Measurements from ENCODE around the gene RTP3. TPM values are rescaled to one million over a fixed set of nuclear protein-coding genes. Genes with fewer than 3 reads are reported as not detected.

Gene RTP3
- total and polyA plus RNA-seq, 2 of the 8 experiments (the other 6 are each of a cell fraction or from before 2014, with no cell fraction given): 0.08 TPM; not detected in 1

DNA sequence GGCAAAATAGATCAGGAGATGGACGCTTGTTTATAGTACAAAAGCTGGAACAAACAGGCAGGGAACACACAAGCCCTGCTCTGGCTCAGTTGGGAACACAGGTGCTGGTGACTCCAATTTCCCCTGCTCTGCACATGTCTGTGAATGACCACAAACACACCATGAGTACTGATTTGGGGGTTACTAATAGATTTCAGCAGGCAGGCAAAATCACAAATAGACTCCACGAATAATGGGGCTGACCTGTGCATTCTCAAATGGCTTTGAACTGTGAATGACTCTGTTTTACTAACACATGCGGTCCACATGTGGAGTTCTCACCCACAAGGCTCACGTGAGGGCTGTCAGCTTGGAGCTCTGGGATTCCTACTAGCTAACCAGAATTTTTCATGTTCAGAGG lies 3.9 kb downstream of the RTP3 start:
- Histone ChIP-seq H3K4ac (replicated peaks; ENCODE audit: insufficient read length, low read depth, low read length) (no peak overlapping the region), H2BK20ac (ENCODE audit: low read length) (no peak overlapping the region), H3K23ac (ENCODE audit: insufficient read length) (no peak overlapping the region), H3K14ac (ENCODE audit: insufficient read length) (no peak overlapping the region), H3K36me3 (ENCODE audit: control insufficient read depth in 2 of 4, insufficient read depth in 4 of 4, low read length in 3 of 4) (no peaks in the 10 kb centered on the region), H3K4me1 (replicated peaks in 1 of 4; ENCODE audit: control insufficient read depth in 3 of 4, insufficient read depth in 4 of 4, low read length in 3 of 4) (peaks cover 5 to 18% (median 7%) of the 10 kb centered on the region in 4 experiments), H3K4me2 (ENCODE audit: insufficient read depth in 1 of 2, low read depth in 2 of 2, low read length in 2 of 2) (no peak overlapping the region), H3K27ac (ENCODE audit: low read depth, low read length) (no peak overlapping the region), H4K8ac (ENCODE audit: extremely low read depth, insufficient read depth, low read length) (no peak overlapping the region; the same call in 1 of the 2 replicates), H3K27me3 (replicated peaks in 1 of 4; ENCODE audit: control insufficient read depth in 3 of 4, extremely low read depth in 1 of 4, insufficient read depth in 3 of 4, low read length in 3 of 4) (peaks cover 0 to 4% (median 0%) of the 10 kb centered on the region in 4 experiments; a peak in 2 of 7 replicates), H4K5ac (ENCODE audit: insufficient read length, low read depth, low read length) (no peak overlapping the region), H3K56ac (replicated peaks; ENCODE audit: insufficient read length, low read depth, low read length) (no peak overlapping the region), H4K91ac (replicated peaks; ENCODE audit: insufficient read length, low read length) (no peak overlapping the region), H2BK5ac (ENCODE audit: low read depth, low read length) (no peak overlapping the region), H2BK120ac (replicated peaks; ENCODE audit: low read depth, low read length) (no peak overlapping the region), H3K79me1 (ENCODE audit: low read depth, low read length) (no peaks in the 10 kb centered on the region), H2BK15ac (ENCODE audit: low read length) (no peak overlapping the region), H3K4me3 (ENCODE audit: extremely low read depth in 1 of 4, insufficient read depth in 2 of 4, low read depth in 3 of 4, low read length in 4 of 4) (no peak overlapping the region), H3K79me2 (ENCODE audit: control insufficient read depth in 1 of 2, insufficient read depth in 2 of 2, low read length in 2 of 2) (no peaks in the 10 kb centered on the region), H3K18ac (ENCODE audit: extremely low read depth, low read length) (no peak overlapping the region), H2AFZ (ENCODE audit: low read length) (no peak overlapping the region), H4K20me1 (replicated peaks in 1 of 2; ENCODE audit: control insufficient read depth in 1 of 2, insufficient read depth in 2 of 2, low read length in 2 of 2) (no peaks in the 10 kb centered on the region), H3K23me2 (ENCODE audit: low read depth, low read length) (no peaks in the 10 kb centered on the region), H3K9ac (replicated peaks in 1 of 4; ENCODE audit: extremely low read depth in 1 of 4, low read depth in 3 of 4, low read length in 3 of 4) (no peak overlapping the region), H2BK12ac (ENCODE audit: low read depth, low read length) (no peak overlapping the region), H2AK5ac (ENCODE audit: low read depth, low read length) (no peak overlapping the region), H3K9me3 (ENCODE audit: insufficient read depth in 2 of 2, low read depth in 1 of 2, low read length in 1 of 2) (no peaks in the 10 kb centered on the region)
- DNase-seq (ENCODE audit: low read depth in 1 of 2, low spot score in 2 of 2) (no peak), FAIRE-seq (no peak)
- WGBS, 2 experiments (ENCODE audit: extremely low coverage in 1 of 2, insufficient coverage in 1 of 2, insufficient read length in 1 of 2, insufficient replicate concordance in 2 of 2, low coverage in 1 of 2, low lambda C conversion rate in 2 of 2, missing lambda C conversion rate in 1 of 2): 82% methylated on average over 4 of the region's 4 CpGs; no CpG with 5 or more reads in 1 of the 2 experiments
- CTCF ChIA-PET (ENCODE audit: partially characterized antibody): interaction anchor here (0.7 to 7.9 kb wide), 6 partner anchors 8 to 127 kb away, joined by 3 to 63 read pairs (median 4); partner anchors contain the start of gene FAM240A
- TF ChIP-seq CEBPB (IDR thresholded peaks at IDR 0.05; ENCODE audit: low read depth, low read length): no peak
- POLR2A ChIA-PET (ENCODE audit: partially characterized antibody): no interaction called here
